Mammary epithelial cell (primary cell): ENCODE data around the gene ADGRL3.

Source experiments
- EZH2 ChIP-seq: IDR thresholded peaks from 2 replicates; pipeline ENCODE4 v1.6.1; 2012; ENCODE audit warnings: low read length, inconsistent platforms, borderline replicate concordance
- TF ChIP-seq, protein P1 (sequence below), 2 donors: IDR thresholded peaks in 1 of 2; conservative IDR thresholded peaks in 1 of 2; 2 replicates each; pipeline ENCODE4 v1.5.1; 2011 to 2012; ENCODE audit warnings: inconsistent platforms in 2 of 2, low read length in 2 of 2, mild to moderate bottlenecking in 2 of 2, control low read depth in 1 of 2, low read depth in 1 of 2; ENCODE audit not compliant: insufficient read depth in 1 of 2; ENCODE audit errors: extremely low read depth in 1 of 2

DNA sequence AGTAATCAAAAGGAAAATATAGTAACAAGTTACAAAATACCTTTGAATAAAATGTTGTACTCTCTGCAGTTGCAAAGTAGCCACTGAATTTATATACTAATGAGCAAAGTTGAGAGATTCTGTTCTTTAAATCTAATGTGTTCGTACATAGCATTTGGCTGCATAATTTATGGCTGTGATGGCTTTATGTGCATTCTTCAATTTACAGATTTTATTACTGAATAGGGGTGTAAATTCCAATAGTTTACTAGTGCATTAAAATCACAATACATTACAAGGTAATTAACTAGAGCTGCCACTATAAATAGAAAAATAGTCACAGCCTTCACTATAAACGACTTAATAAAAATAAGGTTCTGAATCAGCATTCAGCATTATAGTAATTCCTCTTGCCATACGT, 620.0 kb downstream of the ADGRL3 start:
- TF ChIP-seq, protein P1, sequence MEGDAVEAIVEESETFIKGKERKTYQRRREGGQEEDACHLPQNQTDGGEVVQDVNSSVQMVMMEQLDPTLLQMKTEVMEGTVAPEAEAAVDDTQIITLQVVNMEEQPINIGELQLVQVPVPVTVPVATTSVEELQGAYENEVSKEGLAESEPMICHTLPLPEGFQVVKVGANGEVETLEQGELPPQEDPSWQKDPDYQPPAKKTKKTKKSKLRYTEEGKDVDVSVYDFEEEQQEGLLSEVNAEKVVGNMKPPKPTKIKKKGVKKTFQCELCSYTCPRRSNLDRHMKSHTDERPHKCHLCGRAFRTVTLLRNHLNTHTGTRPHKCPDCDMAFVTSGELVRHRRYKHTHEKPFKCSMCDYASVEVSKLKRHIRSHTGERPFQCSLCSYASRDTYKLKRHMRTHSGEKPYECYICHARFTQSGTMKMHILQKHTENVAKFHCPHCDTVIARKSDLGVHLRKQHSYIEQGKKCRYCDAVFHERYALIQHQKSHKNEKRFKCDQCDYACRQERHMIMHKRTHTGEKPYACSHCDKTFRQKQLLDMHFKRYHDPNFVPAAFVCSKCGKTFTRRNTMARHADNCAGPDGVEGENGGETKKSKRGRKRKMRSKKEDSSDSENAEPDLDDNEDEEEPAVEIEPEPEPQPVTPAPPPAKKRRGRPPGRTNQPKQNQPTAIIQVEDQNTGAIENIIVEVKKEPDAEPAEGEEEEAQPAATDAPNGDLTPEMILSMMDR (conservative IDR thresholded peaks at IDR 0.05 in 1 of 2, IDR thresholded peaks at IDR 0.05 in 1 of 2; ENCODE audit: extremely low read depth in 1 of 2, insufficient read depth in 1 of 2, low read depth in 1 of 2, low read length in 2 of 2): no peak
- no peak for TF ChIP-seq EZH2
